K562 (cell line): Measurements from ENCODE around the gene RBM20. TPM values are rescaled to one million over a fixed set of nuclear protein-coding genes. Genes with fewer than 3 reads are reported as not detected.

Experiments used
- CGGBP1 ChIP-seq: fragments of 250-450 bp; sonication (Bioruptor Pico); IDR thresholded peaks from 2 replicates; pipeline ENCODE4 v1.9.0; 2021; ENCODE audit warnings: mild to moderate bottlenecking
- FOXK2 ChIP-seq, 2 experiments: fragments of 450-650 bp; IDR thresholded peaks in 1 of 2; conservative IDR thresholded peaks in 1 of 2; 2 replicates each; pipeline ENCODE4 v1.6.1; 2016; ENCODE audit warnings: low read depth in 2 of 2, mild to moderate bottlenecking in 1 of 2
- HNRNPH1 ChIP-seq: fragments of 200-400 bp; formaldehyde crosslinking; optimal IDR thresholded peaks from 2 replicates; pipeline ENCODE3; 2017; ENCODE audit warnings: low read depth, mild to moderate bottlenecking, low read length, moderate library complexity
- MLLT1 ChIP-seq, 2 experiments: fragments of 450-650 bp; IDR thresholded peaks; 2 replicates each; pipeline ENCODE4 v1.6.1; 2016
- NELFE ChIP-seq: IDR thresholded peaks from 2 replicates; pipeline ENCODE4 v1.6.1; 2011; ENCODE audit warnings: mild to moderate bottlenecking; ENCODE audit not compliant: insufficient read depth, insufficient read length
- NR2C2 ChIP-seq, 2 experiments: fragments of 200-800 bp in 1 of 2; sonication (Bioruptor generic) in 1 of 2; sonication (generic) in 1 of 2; formaldehyde crosslinking in 1 of 2; IDR thresholded peaks; 2 replicates each; pipeline versions ENCODE4 v1.6.1 to v1.8.0; 2016 to 2022; ENCODE audit warnings: mild to moderate bottlenecking in 1 of 2, missing compliant biosample characterization in 1 of 2, missing genetic modification characterization in 1 of 2, missing genetic modification reagents in 1 of 2
- SIX5 ChIP-seq, 2 experiments: IDR thresholded peaks; 2 replicates each; pipeline ENCODE4 v1.6.1; 2011; ENCODE audit warnings: low read length in 2 of 2, borderline replicate concordance in 1 of 2, low read depth in 1 of 2, mild to moderate bottlenecking in 1 of 2, moderate library complexity in 1 of 2; ENCODE audit not compliant: insufficient read depth in 1 of 2
- ZBTB12 ChIP-seq: fragments of 250-450 bp; sonication (Bioruptor Pico); IDR thresholded peaks from 2 replicates; pipeline ENCODE4 v1.4.0; 2020
- ZBTB8A ChIP-seq: fragments of 450-650 bp; IDR thresholded peaks from 2 replicates; pipeline ENCODE4 v1.6.1; 2018; ENCODE audit warnings: mild to moderate bottlenecking, moderate library complexity; ENCODE audit not compliant: partially characterized antibody
- ZMIZ1 ChIP-seq, 2 experiments: fragments of 150-350 bp in 1 of 2; IDR thresholded peaks; 2 replicates each; pipeline ENCODE4 v1.6.1; 2012 to 2016; ENCODE audit warnings: low read depth in 2 of 2, low read length in 2 of 2, mild to moderate bottlenecking in 1 of 2, moderate library complexity in 1 of 2
- ZNF551 ChIP-seq: fragments of 250-450 bp; sonication (Bioruptor Pico); IDR thresholded peaks from 2 replicates; pipeline ENCODE4 v1.5.0; 2021; ENCODE audit warnings: mild to moderate bottlenecking, moderate library complexity
- ZNF589 ChIP-seq: fragments of 200-800 bp; sonication (Bioruptor generic); IDR thresholded peaks from 2 replicates; pipeline ENCODE4 v1.6.1; 2016; ENCODE audit warnings: low read depth, missing genetic modification characterization, missing compliant biosample characterization
- ZNF592 ChIP-seq: fragments of 450-650 bp; IDR thresholded peaks from 2 replicates; pipeline ENCODE4 v1.6.1; 2017; ENCODE audit warnings: antibody characterized with exemption, mild to moderate bottlenecking
- ZNF668 ChIP-seq: fragments of 250-450 bp; sonication (Bioruptor Pico); IDR thresholded peaks from 2 replicates; pipeline ENCODE4 v1.8.0; 2022; ENCODE audit warnings: mild to moderate bottlenecking, inconsistent platforms
- polyA plus RNA-seq, 8 experiments: library from polyadenylated mRNA; depleted of rRNA in 4 of 8; stranded (reverse) in 5 of 8; unstranded in 3 of 8; fragments of >200 nt; fragmentation: Nextera tagmentation in 2 of 8; fragmentation: Illumina TruSeq in 1 of 8; extraction: Ambion mirVana in 2 of 8; extraction: Trizol in 1 of 8; gene quantifications; 2 replicates each; pipeline versions ENCODE4 v1.2.1 to v1.2.3, GENCODE V29; 2011 to 2014; ENCODE audit warnings: inconsistent platforms in 1 of 8, missing spikeins in 1 of 8
- total RNA-seq, 7 experiments: library from RNA; depleted of rRNA in 6 of 7; stranded (reverse); fragments of >200 nt in 6 of 7; fragmentation: Illumina TruSeq in 2 of 7; extraction: Trizol in 2 of 7; gene quantifications; 2 replicates each; pipeline versions ENCODE4 v1.2.1 to v1.2.3, GENCODE V29; 2011 to 2021; ENCODE audit warnings: low replicate concordance in 1 of 7

The RBM20 gene
- total and polyA plus RNA-seq, 9 of the 15 experiments (the other 6 are each of a cell fraction or from before 2014, with no cell fraction given): 0.63 to 5.7 (median 3.2) TPM

GRCh38 chr10:110765513-110766319, 121.6 kb downstream of the RBM20 start (continued):
- TF ChIP-seq ZMIZ1 (IDR thresholded peaks at IDR 0.05; ENCODE audit: low read depth in 2 of 2, low read length in 2 of 2) (no peak), HNRNPH1 (no peak), ZNF668 (CRISPR knock-in tag) (peak; percentile 69; the same call in 1 of the 2 replicates), CGGBP1 (CRISPR knock-in tag) (no peak), MLLT1 (IDR thresholded peaks at IDR 0.05) (no peak), ZBTB8A (no peak), FOXK2 (conservative IDR thresholded peaks at IDR 0.05 in 1 of 2, IDR thresholded peaks at IDR 0.05 in 1 of 2; ENCODE audit: low read depth in 2 of 2) (0 out of 4 replicates have a peak, but pooled peaks of 1 of the 2 experiments have one; percentile 23), SIX5 (IDR thresholded peaks at IDR 0.05; ENCODE audit: borderline replicate concordance in 1 of 2, insufficient read depth in 1 of 2, low read depth in 1 of 2, low read length in 2 of 2) (no peak), NELFE (no peak), ZBTB12 (no peak), NR2C2 (CRISPR knock-in tag; IDR thresholded peaks at IDR 0.05) (no peak), NR2C2 (tag; IDR thresholded peaks at IDR 0.05) (0 out of 2 replicates have a peak, but pooled peaks have one; percentile 6), ZNF551 (CRISPR knock-in tag) (no peak), ZNF589 (peak; percentile 60), ZNF592 (peak; percentile 70)
